H9 (cell line): ENCODE results near the gene PLXNB1. TPM values are rescaled to one million over a fixed set of nuclear protein-coding genes. Genes with fewer than 3 reads are reported as not detected.

Source experiments
- DNase-seq: peaks from one replicate; pipeline ENCODE4 v3.0.0-alpha.2; 2017
- H2AFZ ChIP-seq: one replicate; pipeline ENCODE4 v1.6.1; 2013; ENCODE audit warnings: mild to moderate bottlenecking, low read length, control low read depth, moderate library complexity
- H2AK5ac ChIP-seq: 2 replicates; pipeline ENCODE4 v1.6.1; 2013; ENCODE audit warnings: low read length, control low read depth, mixed read lengths; ENCODE audit not compliant: insufficient read length
- H2BK120ac ChIP-seq: one replicate; pipeline ENCODE4 v1.6.1; 2013; ENCODE audit warnings: low read depth, mild to moderate bottlenecking, low read length, control low read depth, inconsistent platforms; ENCODE audit not compliant: poor library complexity, severe bottlenecking
- H2BK12ac ChIP-seq: 2 replicates; pipeline ENCODE4 v1.6.1; 2013; ENCODE audit warnings: low read length, control low read depth, mixed read lengths, low read depth; ENCODE audit not compliant: insufficient read length
- H2BK15ac ChIP-seq: 2 replicates; pipeline ENCODE4 v1.6.1; 2013; ENCODE audit warnings: low read depth, low read length, control low read depth
- H2BK20ac ChIP-seq: one replicate; pipeline ENCODE4 v1.6.1; 2013; ENCODE audit warnings: low read depth, mild to moderate bottlenecking, low read length, control low read depth, inconsistent platforms; ENCODE audit not compliant: poor library complexity, severe bottlenecking
- H2BK5ac ChIP-seq: 2 replicates; pipeline ENCODE4 v1.6.1; 2013; ENCODE audit warnings: low read length, control low read depth, mixed read lengths; ENCODE audit not compliant: insufficient read length
- H3K14ac ChIP-seq: 2 replicates; pipeline ENCODE4 v1.6.1; 2013; ENCODE audit warnings: low read length, control low read depth; ENCODE audit not compliant: insufficient read depth
- H3K18ac ChIP-seq: 2 replicates; pipeline ENCODE4 v1.6.1; 2013; ENCODE audit warnings: low read depth, mild to moderate bottlenecking, mixed read lengths, low read length, control low read depth; ENCODE audit not compliant: insufficient read length
- H3K23ac ChIP-seq: 2 replicates; pipeline ENCODE4 v1.6.1; 2013; ENCODE audit warnings: low read length, control low read depth, mixed read lengths, low read depth; ENCODE audit not compliant: insufficient read length
- H3K23me2 ChIP-seq: 2 replicates; pipeline ENCODE4 v1.6.1; 2013; ENCODE audit warnings: low read depth, mild to moderate bottlenecking, mixed read lengths, low read length, control low read depth; ENCODE audit not compliant: insufficient read length, poor library complexity, severe bottlenecking
- H3K27ac ChIP-seq: 2 replicates; pipeline ENCODE4 v1.5.1; 2013; ENCODE audit warnings: low read length, control low read depth, mixed read lengths, low read depth; ENCODE audit not compliant: insufficient read length
- H3K27me3 ChIP-seq: 2 replicates; pipeline ENCODE4 v1.6.1; 2013; ENCODE audit warnings: low read length, control low read depth, inconsistent platforms; ENCODE audit not compliant: insufficient read depth
- H3K4ac ChIP-seq: 2 replicates; pipeline ENCODE4 v1.6.1; 2013; ENCODE audit warnings: low read depth, mild to moderate bottlenecking, control low read depth, inconsistent platforms, low read length, moderate library complexity
- H3K4me1 ChIP-seq: 2 replicates; pipeline ENCODE4 v1.6.1; 2013; ENCODE audit warnings: low read length, control low read depth, inconsistent platforms; ENCODE audit not compliant: insufficient read depth
- H3K4me2 ChIP-seq: 2 replicates; pipeline ENCODE4 v1.6.1; 2013; ENCODE audit warnings: low read length, control low read depth, mixed read lengths; ENCODE audit not compliant: insufficient read length, insufficient read depth
- H3K56ac ChIP-seq: 2 replicates; pipeline ENCODE4 v1.6.1; 2013; ENCODE audit warnings: low read depth, mild to moderate bottlenecking, mixed read lengths, low read length, control low read depth; ENCODE audit not compliant: insufficient read length
- H3K79me1 ChIP-seq: 2 replicates; pipeline ENCODE4 v1.6.1; 2013; ENCODE audit warnings: low read depth, mild to moderate bottlenecking, moderate library complexity, low read length, control low read depth, inconsistent platforms; ENCODE audit not compliant: insufficient read depth, poor library complexity, severe bottlenecking
- H3K79me2 ChIP-seq: 2 replicates; pipeline ENCODE4 v1.6.1; 2013; ENCODE audit warnings: low read length, control low read depth, inconsistent platforms; ENCODE audit not compliant: insufficient read depth
- H3K9ac ChIP-seq: 2 replicates; pipeline ENCODE4 v1.6.1; 2013; ENCODE audit warnings: low read length, control low read depth, mixed read lengths; ENCODE audit not compliant: insufficient read length; ENCODE audit errors: extremely low read depth
- H3K9me3 ChIP-seq: one replicate; pipeline ENCODE4 v1.6.1; 2013; ENCODE audit warnings: low read depth, low read length, inconsistent platforms; ENCODE audit not compliant: control insufficient read depth
- H3T11ph ChIP-seq: one replicate; pipeline ENCODE4 v1.6.1; 2013; ENCODE audit warnings: mild to moderate bottlenecking, low read length, control low read depth, inconsistent platforms
- H4K20me1 ChIP-seq: one replicate; pipeline ENCODE4 v1.6.1; 2013; ENCODE audit not compliant: control insufficient read depth, insufficient read length, insufficient read depth
- H4K5ac ChIP-seq: 2 replicates; pipeline ENCODE4 v1.6.1; 2013; ENCODE audit warnings: low read depth, mild to moderate bottlenecking, mixed read lengths, low read length, control low read depth; ENCODE audit not compliant: insufficient read length
- H4K8ac ChIP-seq: replicated peaks from 2 replicates; pipeline ENCODE4 v1.6.1; 2013; ENCODE audit warnings: low read length, control low read depth, mixed read lengths, low read depth; ENCODE audit not compliant: insufficient read length
- H4K91ac ChIP-seq: 2 replicates; pipeline ENCODE4 v1.6.1; 2013; ENCODE audit warnings: low read depth, mild to moderate bottlenecking, moderate library complexity, mixed read lengths, low read length, control low read depth; ENCODE audit not compliant: insufficient read length
- H3K27ac Mint-ChIP-seq, 3 experiments: 2 replicates in 2 of 3; 3 replicates in 1 of 3; pipeline ENCODE4 v1.8.0; 2020 to 2021; ENCODE audit warnings: mixed read lengths in 3 of 3, mild to moderate bottlenecking in 1 of 3, moderate library complexity in 1 of 3
- H3K27me3 Mint-ChIP-seq: 2 replicates; pipeline ENCODE4 v1.8.0; 2021; ENCODE audit warnings: low read depth, mild to moderate bottlenecking, moderate library complexity, mixed read lengths
- H3K36me3 Mint-ChIP-seq, 3 experiments: 2 replicates in 2 of 3; 3 replicates in 1 of 3; pipeline ENCODE4 v1.8.0; 2020 to 2021; ENCODE audit warnings: low read depth in 3 of 3, mixed read lengths in 3 of 3; ENCODE audit not compliant: insufficient read depth in 1 of 3
- H3K4me1 Mint-ChIP-seq, 2 experiments: 2 replicates each; pipeline ENCODE4 v1.8.0; 2020; ENCODE audit warnings: mixed read lengths in 2 of 2
- H3K4me3 Mint-ChIP-seq, 2 experiments: 2 replicates in 1 of 2; 3 replicates in 1 of 2; pipeline ENCODE4 v1.8.0; 2020 to 2021; ENCODE audit warnings: mild to moderate bottlenecking in 2 of 2, mixed read lengths in 2 of 2, moderate library complexity in 1 of 2
- H3K9me3 Mint-ChIP-seq, 2 experiments: 2 replicates in 1 of 2; 3 replicates in 1 of 2; pipeline ENCODE4 v1.8.0; 2020; ENCODE audit warnings: mild to moderate bottlenecking in 2 of 2, mixed read lengths in 2 of 2, moderate library complexity in 1 of 2
- WGBS: extraction: QIAGEN DNeasy Blood & Tissue Kit; methylation state at CpG from one replicate; pipeline ENCODE4 v1.1.7; 2013; ENCODE audit warnings: missing lambda C conversion rate, low lambda C conversion rate, mixed read lengths; ENCODE audit not compliant: insufficient read length; ENCODE audit errors: extremely low coverage; 5-methylcytosine and 5-hydroxymethylcytosine counted together
- total RNA-seq: library from RNA; stranded (reverse); gene quantifications from 2 replicates; pipeline ENCODE4 v1.2.1, GENCODE V29; 2021
- TF ChIP-seq, protein P1 (sequence below): fragments of 200-600 bp; sonication (generic); conservative IDR thresholded peaks from 3 replicates; pipeline ENCODE4 v1.8.0; 2021; ENCODE audit warnings: antibody characterized with exemption, mild to moderate bottlenecking

PLXNB1 gene
- total RNA-seq, 1 experiment from 2014 or later: 184 TPM

DNA sequence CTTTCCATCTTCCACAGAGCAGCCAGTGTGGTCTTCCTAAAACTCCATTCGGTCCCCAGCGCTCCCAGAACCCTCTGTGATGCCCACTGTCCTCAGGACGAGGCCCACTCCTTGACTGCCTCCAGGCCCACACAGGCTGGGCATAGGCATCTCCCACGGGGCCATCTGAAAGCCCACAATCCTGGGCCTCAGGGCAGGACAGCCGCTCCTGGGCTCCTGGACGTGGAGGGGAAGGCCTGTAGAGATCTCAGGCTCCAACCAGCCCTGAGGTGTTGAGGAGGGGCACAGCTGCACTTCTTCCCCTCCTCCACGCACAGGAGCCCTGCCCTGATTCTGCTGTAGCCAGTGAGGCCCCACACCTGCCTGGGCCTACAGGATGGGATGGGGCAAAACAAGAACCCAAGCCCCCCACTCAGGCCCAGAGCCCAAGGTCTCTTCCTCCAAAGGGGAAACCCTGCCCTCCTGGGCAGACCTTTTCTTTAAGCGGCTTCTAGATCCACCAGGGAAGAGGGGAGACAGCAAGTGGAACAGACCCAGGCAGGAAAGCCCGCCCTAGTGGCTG lies 48.2 kb upstream of the PLXNB1 start:
- Histone ChIP-seq H3K14ac (no peak overlapping the region), H3K23ac (no peak overlapping the region), H2BK5ac (no peak overlapping the region), H3K4me1 (peaks cover 7% of the 10 kb centered on the region; the same call in 1 of the 2 replicates), H3K4me2 (no peak overlapping the region), H3K56ac (no peak overlapping the region), H2AFZ (no peak overlapping the region), H3K27ac (no peak overlapping the region), H2BK120ac (no peak overlapping the region), H2BK12ac (no peak overlapping the region), H4K8ac (no peak overlapping the region), H3K27me3 (no peaks in the 10 kb centered on the region), H3K79me2 (no peaks in the 10 kb centered on the region), H3K18ac (no peak overlapping the region), H2BK20ac (no peak overlapping the region), H3K23me2 (no peaks in the 10 kb centered on the region), H3T11ph (no peak overlapping the region), H2BK15ac (no peak overlapping the region), H4K5ac (no peak overlapping the region), H2AK5ac (no peak overlapping the region), H4K20me1 (no peaks in the 10 kb centered on the region), H4K91ac (no peak overlapping the region), H3K9me3 (no peaks in the 10 kb centered on the region), H3K4ac (no peak overlapping the region), H3K79me1 (no peaks in the 10 kb centered on the region), H3K9ac (no peak overlapping the region)
- Mint-ChIP-seq H3K4me1 (peaks cover 40 to 42% of the 10 kb centered on the region in 2 experiments), H3K4me3 (no peak overlapping the region), H3K27ac (peak overlapping the region in 2 of 3 experiments; percentile 75 to 82; a peak in 4 of 7 replicates), H3K36me3 (peaks cover 5 to 6% (median 6%) of the 10 kb centered on the region in 3 experiments; a peak in 6 of 7 replicates), H3K27me3 (no peaks in the 10 kb centered on the region), H3K9me3 (no peaks in the 10 kb centered on the region)
- WGBS: no CpG with 5 or more reads among the region's 9 CpGs
- TF ChIP-seq, protein P1, sequence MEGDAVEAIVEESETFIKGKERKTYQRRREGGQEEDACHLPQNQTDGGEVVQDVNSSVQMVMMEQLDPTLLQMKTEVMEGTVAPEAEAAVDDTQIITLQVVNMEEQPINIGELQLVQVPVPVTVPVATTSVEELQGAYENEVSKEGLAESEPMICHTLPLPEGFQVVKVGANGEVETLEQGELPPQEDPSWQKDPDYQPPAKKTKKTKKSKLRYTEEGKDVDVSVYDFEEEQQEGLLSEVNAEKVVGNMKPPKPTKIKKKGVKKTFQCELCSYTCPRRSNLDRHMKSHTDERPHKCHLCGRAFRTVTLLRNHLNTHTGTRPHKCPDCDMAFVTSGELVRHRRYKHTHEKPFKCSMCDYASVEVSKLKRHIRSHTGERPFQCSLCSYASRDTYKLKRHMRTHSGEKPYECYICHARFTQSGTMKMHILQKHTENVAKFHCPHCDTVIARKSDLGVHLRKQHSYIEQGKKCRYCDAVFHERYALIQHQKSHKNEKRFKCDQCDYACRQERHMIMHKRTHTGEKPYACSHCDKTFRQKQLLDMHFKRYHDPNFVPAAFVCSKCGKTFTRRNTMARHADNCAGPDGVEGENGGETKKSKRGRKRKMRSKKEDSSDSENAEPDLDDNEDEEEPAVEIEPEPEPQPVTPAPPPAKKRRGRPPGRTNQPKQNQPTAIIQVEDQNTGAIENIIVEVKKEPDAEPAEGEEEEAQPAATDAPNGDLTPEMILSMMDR: no peak
- no peak for DNase-seq
